Measurements from ENCODE around the gene POLR1A. TPM values are rescaled to one million over a fixed set of nuclear protein-coding genes. Genes with fewer than 3 reads are reported as not detected.

Gene POLR1A
- polyA plus RNA-seq, 3 donors = 0.45 to 2.1 (median 1.6) TPM

DNA sequence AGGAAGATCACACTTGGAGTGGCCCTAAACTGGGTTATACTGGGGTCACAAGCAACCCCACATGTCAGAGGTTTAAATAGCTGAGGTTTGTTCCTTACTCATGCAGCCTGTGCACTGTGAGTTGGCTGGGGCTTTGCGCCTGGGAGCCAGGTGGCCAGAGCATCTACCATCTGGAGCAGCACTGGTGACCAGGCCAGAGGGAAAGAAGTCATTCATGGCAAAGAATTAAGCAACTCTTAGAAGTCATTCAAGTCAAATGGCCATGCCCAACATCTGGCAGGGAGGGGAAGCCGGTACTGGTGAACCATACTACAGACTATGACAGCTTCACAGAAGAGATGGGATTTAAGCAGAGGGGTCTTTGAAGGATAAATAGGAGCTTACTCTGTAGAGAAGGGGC lies 90.7 kb downstream of the POLR1A start:
- Histone ChIP-seq H2AFZ (ENCODE audit: insufficient read depth, low read depth, low read length, poor library complexity, severe bottlenecking) (no peak overlapping the region), H3K9ac (ENCODE audit: insufficient read depth, low read length, poor library complexity, severe bottlenecking) (no peak overlapping the region), H3K4me3 (replicated peaks in 1 of 3; ENCODE audit: low read depth in 2 of 3, low read length in 3 of 3) (no peak overlapping the region), H3K27me3 (ENCODE audit: control insufficient read depth in 2 of 2, insufficient read depth in 2 of 2, low read length in 2 of 2) (no peaks in the 10 kb centered on the region), H3K79me2 (ENCODE audit: insufficient read depth, low read length) (no peaks in the 10 kb centered on the region), H3K4me2 (replicated peaks; ENCODE audit: extremely low read depth, low read length, poor library complexity, severe bottlenecking) (no peak overlapping the region), H3K36me3 (replicated peaks in 1 of 2; ENCODE audit: control insufficient read depth in 1 of 2, insufficient read depth in 2 of 2, low read length in 2 of 2) (no peaks in the 10 kb centered on the region), H3K27ac (ENCODE audit: low read depth in 1 of 2, low read length in 2 of 2) (peak overlapping the region in 1 of 2 donors; percentile 93), H4K20me1 (ENCODE audit: insufficient read depth, low read length) (no peaks in the 10 kb centered on the region), H3K9me3 (replicated peaks in 1 of 2; ENCODE audit: control insufficient read depth in 1 of 2, insufficient read depth in 1 of 2, low read length in 2 of 2) (peaks cover 6 to 17% of the 10 kb centered on the region in 2 donors), H3K4me1 (ENCODE audit: control insufficient read depth in 1 of 2, insufficient read depth in 2 of 2, low read length in 2 of 2) (peaks cover 39 to 42% of the 10 kb centered on the region in 2 donors)
- H3K9me3 Mint-ChIP-seq = peaks cover 10 to 19% (median 15%) of the 10 kb centered on the region in 7 donors
- H3K4me1 Mint-ChIP-seq = peaks cover 45% of the 10 kb centered on the region
- WGBS (ENCODE audit: insufficient coverage) = 100% methylated on average over 2 of the region's 2 CpGs
- TF ChIP-seq, protein P1, sequence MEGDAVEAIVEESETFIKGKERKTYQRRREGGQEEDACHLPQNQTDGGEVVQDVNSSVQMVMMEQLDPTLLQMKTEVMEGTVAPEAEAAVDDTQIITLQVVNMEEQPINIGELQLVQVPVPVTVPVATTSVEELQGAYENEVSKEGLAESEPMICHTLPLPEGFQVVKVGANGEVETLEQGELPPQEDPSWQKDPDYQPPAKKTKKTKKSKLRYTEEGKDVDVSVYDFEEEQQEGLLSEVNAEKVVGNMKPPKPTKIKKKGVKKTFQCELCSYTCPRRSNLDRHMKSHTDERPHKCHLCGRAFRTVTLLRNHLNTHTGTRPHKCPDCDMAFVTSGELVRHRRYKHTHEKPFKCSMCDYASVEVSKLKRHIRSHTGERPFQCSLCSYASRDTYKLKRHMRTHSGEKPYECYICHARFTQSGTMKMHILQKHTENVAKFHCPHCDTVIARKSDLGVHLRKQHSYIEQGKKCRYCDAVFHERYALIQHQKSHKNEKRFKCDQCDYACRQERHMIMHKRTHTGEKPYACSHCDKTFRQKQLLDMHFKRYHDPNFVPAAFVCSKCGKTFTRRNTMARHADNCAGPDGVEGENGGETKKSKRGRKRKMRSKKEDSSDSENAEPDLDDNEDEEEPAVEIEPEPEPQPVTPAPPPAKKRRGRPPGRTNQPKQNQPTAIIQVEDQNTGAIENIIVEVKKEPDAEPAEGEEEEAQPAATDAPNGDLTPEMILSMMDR (IDR thresholded peaks at IDR 0.05) = no peak
- peak overlapping the region in 1 of 2 donors; percentile 39 for H3K4me3 Mint-ChIP-seq
- H3K36me3 Mint-ChIP-seq = peaks cover 10% of the 10 kb centered on the region in 2 donors
- DNase-seq = no peak
- H3K27me3 Mint-ChIP-seq (ENCODE audit: low read depth in 3 of 3) = peaks cover 0 to 1% (median 0%) of the 10 kb centered on the region in 3 donors
- intact Hi-C loops (cut with micrococcal nuclease) = no loop called here
- peak overlapping the region in 3 of 7 donors; percentile 20 to 76 (median 31) for H3K27ac Mint-ChIP-seq

DNA sequence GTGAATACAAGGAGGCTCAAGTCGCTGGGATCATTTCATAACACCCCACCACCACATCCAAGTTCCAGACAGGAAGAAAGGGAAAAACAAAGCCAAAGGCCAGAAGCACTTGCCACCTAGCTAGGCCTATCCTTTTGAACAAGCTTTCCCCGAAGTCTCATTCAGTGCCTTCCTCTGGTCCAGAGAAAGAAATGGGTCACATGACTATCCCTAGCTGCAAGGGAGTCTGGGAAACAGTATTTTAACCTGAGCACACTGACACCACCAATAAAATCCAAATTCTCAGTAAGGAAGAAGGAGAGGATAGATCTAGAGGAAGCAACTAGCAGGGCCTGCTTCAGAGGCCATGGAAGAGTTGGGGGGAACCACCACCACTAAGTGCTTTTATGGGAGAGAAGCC lies 91.2 kb downstream of the POLR1A start:
- H3K4me1 ChIP-seq (ENCODE audit: control insufficient read depth in 1 of 2, insufficient read depth in 2 of 2, low read length in 2 of 2) = peaks cover 39 to 42% of the 10 kb centered on the region in 2 donors
- 100% methylated on average over 2 of the region's 2 CpGs for WGBS (ENCODE audit: insufficient coverage)
- Mint-ChIP-seq H3K27me3 (ENCODE audit: low read depth in 3 of 3) (peaks cover 0 to 1% (median 0%) of the 10 kb centered on the region in 3 donors), H3K36me3 (peaks cover 10% of the 10 kb centered on the region in 2 donors), H3K4me3 (no peak overlapping the region), H3K9me3 (peaks cover 10 to 19% (median 15%) of the 10 kb centered on the region in 7 donors), H3K4me1 (peaks cover 45% of the 10 kb centered on the region), H3K27ac (peak overlapping the region in 1 of 7 donors; percentile 8)
- H3K79me2 ChIP-seq (ENCODE audit: insufficient read depth, low read length) = no peaks in the 10 kb centered on the region
- H3K4me2 ChIP-seq (replicated peaks; ENCODE audit: extremely low read depth, low read length, poor library complexity, severe bottlenecking) = no peak overlapping the region
- DNase-seq = no peak
- no peaks in the 10 kb centered on the region for H3K36me3 ChIP-seq (replicated peaks in 1 of 2; ENCODE audit: control insufficient read depth in 1 of 2, insufficient read depth in 2 of 2, low read length in 2 of 2)
- no peak overlapping the region for H3K4me3 ChIP-seq (replicated peaks in 1 of 3; ENCODE audit: low read depth in 2 of 3, low read length in 3 of 3)
- no peak overlapping the region for H3K27ac ChIP-seq (ENCODE audit: low read depth in 1 of 2, low read length in 2 of 2)
- H2AFZ ChIP-seq (ENCODE audit: insufficient read depth, low read depth, low read length, poor library complexity, severe bottlenecking) = no peak overlapping the region
- TF ChIP-seq, protein P1 (IDR thresholded peaks at IDR 0.05) = no peak
- intact Hi-C loops (cut with micrococcal nuclease) = no loop called here
- H3K27me3 ChIP-seq (ENCODE audit: control insufficient read depth in 2 of 2, insufficient read depth in 2 of 2, low read length in 2 of 2) = no peaks in the 10 kb centered on the region
- H3K9me3 ChIP-seq (replicated peaks in 1 of 2; ENCODE audit: control insufficient read depth in 1 of 2, insufficient read depth in 1 of 2, low read length in 2 of 2) = peaks cover 6 to 17% of the 10 kb centered on the region in 2 donors
- no peak overlapping the region for H3K9ac ChIP-seq (ENCODE audit: insufficient read depth, low read length, poor library complexity, severe bottlenecking)
- no peaks in the 10 kb centered on the region for H4K20me1 ChIP-seq (ENCODE audit: insufficient read depth, low read length)
